Endothelial cell of umbilical vein (primary cell): Measurements from ENCODE around the gene KMT2B. TPM values are rescaled to one million over a fixed set of nuclear protein-coding genes. Genes with fewer than 3 reads are reported as not detected.

Experiments used
- BruUV-seq: library from RNA; stranded (reverse); fragments of 400-500 nt; replicated peaks from 2 replicates; lab custom pipeline; 2021; lab: Mats Ljungman, UMichigan
- CTCF ChIA-PET: fragments of 300-600, 350-600 bp; sonication (Branson Sonifier 250); formaldehyde crosslinking; loops from one replicate; lab custom pipeline; 2021; ENCODE audit warnings: antibody characterized with exemption, inconsistent platforms; lab: Charles Lee
- POLR2A ChIA-PET: fragments of 300-600, 350-600 bp; sonication (Branson Sonifier 250); formaldehyde crosslinking; loops from one replicate; lab custom pipeline; 2021; ENCODE audit warnings: antibody characterized with exemption, inconsistent platforms; lab: Charles Lee
- DNase-seq: peaks from one replicate; pipeline ENCODE4 v3.0.0-alpha.2; 2011; ENCODE audit warnings: low read depth, low spot score
- FAIRE-seq: peaks from 2 replicates; lab custom pipeline; 2011; peaks lifted over from hg19 to GRCh38; lab: Jason Lieb, UNC
- H2AFZ ChIP-seq: 2 replicates; pipeline ENCODE4 v1.6.0; 2012; ENCODE audit warnings: low read depth, low read length, control low read depth, inconsistent platforms
- H3K27ac ChIP-seq: 2 replicates; pipeline ENCODE4 v1.5.1; 2011; ENCODE audit warnings: low read depth, mild to moderate bottlenecking, control low read depth, low read length, moderate library complexity; ENCODE audit not compliant: insufficient read depth
- H3K27me3 ChIP-seq, 2 experiments: 2 replicates each; pipeline versions ENCODE4 v1.6.0 to v1.6.1; 2011; ENCODE audit warnings: low read length in 2 of 2, mixed read lengths in 1 of 2; ENCODE audit not compliant: control insufficient read depth in 2 of 2, insufficient read depth in 2 of 2
- H3K36me3 ChIP-seq, 2 experiments: 2 replicates in 1 of 2; 3 replicates in 1 of 2; pipeline ENCODE4 v1.5.1; 2011; ENCODE audit warnings: low read length in 2 of 2, mild to moderate bottlenecking in 1 of 2, moderate library complexity in 1 of 2; ENCODE audit not compliant: control insufficient read depth in 2 of 2, insufficient read depth in 2 of 2; ENCODE audit errors: extremely low read depth in 1 of 2
- H3K4me1 ChIP-seq: 3 replicates; pipeline ENCODE4 v1.5.1; 2011; ENCODE audit warnings: mild to moderate bottlenecking, low read length; ENCODE audit not compliant: control insufficient read depth, insufficient read depth; ENCODE audit errors: extremely low read depth
- H3K4me2 ChIP-seq: 2 replicates; pipeline ENCODE4 v1.6.1; 2011; ENCODE audit warnings: low read length, control low read depth, mixed read lengths; ENCODE audit not compliant: insufficient read depth
- H3K4me3 ChIP-seq, 3 experiments: fragments of 200-600 bp in 1 of 3; sonication (generic), shearing (Covaris generic) in 1 of 3; replicated peaks in 1 of 3; 2 replicates each; pipeline ENCODE4 v1.5.1; 2011 to 2016; ENCODE audit warnings: control low read depth in 3 of 3, low read length in 3 of 3, mild to moderate bottlenecking in 2 of 3, inconsistent platforms in 1 of 3, low read depth in 1 of 3, moderate library complexity in 1 of 3; ENCODE audit not compliant: insufficient read depth in 1 of 3
- H3K79me2 ChIP-seq: 2 replicates; pipeline ENCODE4 v1.6.0; 2012; ENCODE audit warnings: low read length, inconsistent platforms; ENCODE audit not compliant: control insufficient read depth, insufficient read depth
- H3K9ac ChIP-seq: replicated peaks from 2 replicates; pipeline ENCODE3; 2011; ENCODE audit warnings: low read length, control low read depth; ENCODE audit not compliant: insufficient read depth; ENCODE audit errors: extremely low read depth
- H3K9me1 ChIP-seq: replicated peaks from 3 replicates; pipeline ENCODE4 v1.6.0; 2011; ENCODE audit warnings: mild to moderate bottlenecking, low read length; ENCODE audit not compliant: control insufficient read depth, insufficient read depth; ENCODE audit errors: extremely low read depth
- H3K9me3 ChIP-seq: replicated peaks from 2 replicates; pipeline ENCODE4 v1.5.1; 2012; ENCODE audit warnings: low read length, inconsistent platforms; ENCODE audit not compliant: control insufficient read depth, insufficient read depth
- H4K20me1 ChIP-seq: replicated peaks from 2 replicates; pipeline ENCODE3; 2011; ENCODE audit warnings: mild to moderate bottlenecking, low read length; ENCODE audit not compliant: control insufficient read depth, insufficient read depth; ENCODE audit errors: extremely low read depth
- EZH2 ChIP-seq: IDR thresholded peaks from 2 replicates; pipeline ENCODE4 v1.6.1; 2012; ENCODE audit warnings: borderline replicate concordance, low read depth, mild to moderate bottlenecking, moderate library complexity, low read length, inconsistent platforms; ENCODE audit not compliant: severe bottlenecking
- FOS ChIP-seq: IDR thresholded peaks from 2 replicates; pipeline ENCODE4 v1.6.1; 2011; ENCODE audit warnings: mild to moderate bottlenecking, low read length, moderate library complexity, borderline replicate concordance; ENCODE audit not compliant: insufficient read depth
- GATA2 ChIP-seq: IDR thresholded peaks from 2 replicates; pipeline ENCODE4 v1.7.0; 2011; ENCODE audit warnings: low read depth, mild to moderate bottlenecking, moderate library complexity, mixed read lengths, low read length; ENCODE audit not compliant: insufficient read length, insufficient read depth
- JUN ChIP-seq: IDR thresholded peaks from 2 replicates; pipeline ENCODE4 v1.6.1; 2011; ENCODE audit warnings: borderline replicate concordance, low read depth; ENCODE audit not compliant: insufficient read length, insufficient read depth
- MYC ChIP-seq: IDR thresholded peaks from one replicate; pipeline ENCODE4 v1.6.1; 2011; ENCODE audit warnings: mild to moderate bottlenecking, low read depth, low read length
- POLR2A ChIP-seq: IDR thresholded peaks from 2 replicates; pipeline ENCODE4 v1.6.1; 2012; ENCODE audit warnings: low read depth, mild to moderate bottlenecking, control low read depth, low read length
- POLR2AphosphoS5 ChIP-seq: IDR thresholded peaks from 2 replicates; pipeline ENCODE4 v1.6.1; 2012; ENCODE audit warnings: low read depth, mild to moderate bottlenecking, control low read depth, low read length, moderate library complexity; ENCODE audit not compliant: insufficient read depth
- dilution Hi-C: fragments of 300-500 bp; cut with MboI; formaldehyde crosslinking; loops from one replicate; pipeline ENCODE4 v1.15.0; 2019; ENCODE audit warnings: low sequenced_read_pairs; ENCODE audit not compliant: extremely low pct_ligation_motif_present
- intact Hi-C: fragments of 100-400 bp; cut with micrococcal nuclease; formaldehyde crosslinking; loops from one replicate; pipeline ENCODE4 v1.10.0; 2022
- polyA plus RNA-seq, 4 experiments: library from polyadenylated mRNA; depleted of rRNA in 3 of 4; stranded (reverse) in 3 of 4; unstranded in 1 of 4; fragments of >200 nt; gene quantifications; 2 replicates each; pipeline versions ENCODE4 v1.2.1 to v1.2.3, GENCODE V29; 2011 to 2012; ENCODE audit warnings: missing spikeins in 1 of 4
- total RNA-seq: library from RNA; stranded (reverse); gene quantifications from 2 replicates; pipeline ENCODE4 v1.2.3, GENCODE V29; 2021
- TF ChIP-seq, protein P1 (sequence below), 2 donors: IDR thresholded peaks; 1 replicate in 1 of 2; 2 replicates in 1 of 2; pipeline ENCODE4 v1.5.1; 2011; ENCODE audit warnings: low read length in 2 of 2, mild to moderate bottlenecking in 2 of 2, moderate library complexity in 2 of 2, control low read depth in 1 of 2, inconsistent platforms in 1 of 2, low read depth in 1 of 2; ENCODE audit not compliant: insufficient read depth in 1 of 2; ENCODE audit errors: extremely low read depth in 1 of 2
- TF ChIP-seq, protein P2 (sequence below): IDR thresholded peaks from 2 replicates; pipeline ENCODE4 v1.6.1; 2011; ENCODE audit not compliant: insufficient read depth, insufficient read length

Gene KMT2B
- total and polyA plus RNA-seq, 2 donors (not counting 3 experiments of a cell fraction or from before 2014, with no cell fraction given), result 28.4 to 37.2 TPM

DNA sequence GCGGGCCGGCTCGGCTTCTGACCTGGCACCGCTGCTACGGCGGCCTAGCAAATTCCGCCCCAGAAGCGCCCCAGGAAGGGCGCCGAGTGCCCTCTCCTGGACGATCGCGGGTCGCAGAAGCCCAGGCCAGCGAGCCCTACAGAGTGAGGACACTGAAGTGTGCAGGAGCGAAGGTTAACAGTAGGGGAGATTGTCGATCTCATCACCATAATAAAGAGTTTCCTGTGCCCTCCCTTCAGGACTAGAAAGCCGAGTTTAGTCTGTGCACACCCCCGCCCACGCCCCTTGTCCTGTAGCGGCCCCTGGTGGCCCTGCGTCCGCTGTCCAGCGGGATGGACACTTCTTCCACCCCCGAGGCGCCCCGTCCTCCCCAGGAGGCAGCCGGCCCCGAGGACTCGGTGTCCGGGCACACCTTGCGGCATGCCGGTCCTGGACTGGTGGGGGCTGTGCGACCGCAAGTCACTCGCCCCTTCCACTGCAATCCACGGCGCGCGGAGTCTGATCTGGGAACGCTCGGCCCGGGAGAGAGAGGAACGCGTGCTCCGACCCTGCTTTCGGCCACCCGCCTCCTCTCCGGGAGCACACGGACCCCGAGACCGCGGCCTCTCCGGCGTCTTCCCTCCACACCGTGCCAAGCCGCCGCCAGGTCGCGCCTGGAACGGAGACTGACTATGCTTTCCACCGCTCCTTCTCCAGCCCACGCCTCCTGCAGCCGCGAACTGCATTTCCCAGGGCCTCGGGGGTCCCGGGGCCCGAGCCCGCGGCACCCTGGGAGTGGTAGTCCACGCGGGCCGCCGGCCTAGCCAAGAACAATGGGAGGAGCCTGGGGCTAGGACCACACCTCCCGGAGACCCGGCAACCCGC, 770 bp upstream of the KMT2B start:
- peaks cover 2 to 11% of the 10 kb centered on the region in 2 experiments for H3K36me3 ChIP-seq
- DNase-seq, result peak; percentile 95
- ChIA-PET CTCF (interaction anchor here (1.0 to 1.8 kb wide), 3 partner anchors 15 to 31 kb away, joined by 3 to 7 read pairs (median 4); partner anchors contain the start of genes LIN37, PSENEN and U2AF1L4), POLR2A (no interaction called here)
- peak overlapping the region; percentile 39 for H3K9ac ChIP-seq
- H3K9me3 ChIP-seq, result no peaks in the 10 kb centered on the region
- TF ChIP-seq POLR2A (no peak), EZH2 (no peak), POLR2AphosphoS5 (peak; percentile 21), FOS (no peak), MYC (no peak), GATA2 (no peak), JUN (no peak)
- TF ChIP-seq, protein P1, sequence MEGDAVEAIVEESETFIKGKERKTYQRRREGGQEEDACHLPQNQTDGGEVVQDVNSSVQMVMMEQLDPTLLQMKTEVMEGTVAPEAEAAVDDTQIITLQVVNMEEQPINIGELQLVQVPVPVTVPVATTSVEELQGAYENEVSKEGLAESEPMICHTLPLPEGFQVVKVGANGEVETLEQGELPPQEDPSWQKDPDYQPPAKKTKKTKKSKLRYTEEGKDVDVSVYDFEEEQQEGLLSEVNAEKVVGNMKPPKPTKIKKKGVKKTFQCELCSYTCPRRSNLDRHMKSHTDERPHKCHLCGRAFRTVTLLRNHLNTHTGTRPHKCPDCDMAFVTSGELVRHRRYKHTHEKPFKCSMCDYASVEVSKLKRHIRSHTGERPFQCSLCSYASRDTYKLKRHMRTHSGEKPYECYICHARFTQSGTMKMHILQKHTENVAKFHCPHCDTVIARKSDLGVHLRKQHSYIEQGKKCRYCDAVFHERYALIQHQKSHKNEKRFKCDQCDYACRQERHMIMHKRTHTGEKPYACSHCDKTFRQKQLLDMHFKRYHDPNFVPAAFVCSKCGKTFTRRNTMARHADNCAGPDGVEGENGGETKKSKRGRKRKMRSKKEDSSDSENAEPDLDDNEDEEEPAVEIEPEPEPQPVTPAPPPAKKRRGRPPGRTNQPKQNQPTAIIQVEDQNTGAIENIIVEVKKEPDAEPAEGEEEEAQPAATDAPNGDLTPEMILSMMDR (IDR thresholded peaks at IDR 0.05; ENCODE audit: extremely low read depth in 1 of 2, insufficient read depth in 1 of 2, low read depth in 1 of 2, low read length in 2 of 2), result peak; percentile 87 to 91
- TF ChIP-seq, protein P2, sequence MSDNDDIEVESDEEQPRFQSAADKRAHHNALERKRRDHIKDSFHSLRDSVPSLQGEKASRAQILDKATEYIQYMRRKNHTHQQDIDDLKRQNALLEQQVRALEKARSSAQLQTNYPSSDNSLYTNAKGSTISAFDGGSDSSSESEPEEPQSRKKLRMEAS, result no peak
- dilution Hi-C loops, result no loop called here
- peaks cover 17% of the 10 kb centered on the region for H3K4me1 ChIP-seq
- peak overlapping the region; percentile 97 for H2AFZ ChIP-seq
- H3K27ac ChIP-seq, result peak overlapping the region; percentile 36
- peak; percentile 90 for FAIRE-seq
- peak overlapping the region; percentile 30 to 57 (median 46) for H3K4me3 ChIP-seq
- no peaks in the 10 kb centered on the region for H3K27me3 ChIP-seq
- H3K4me2 ChIP-seq, result peak overlapping the region; percentile 61
- BruUV-seq, result no TSS peak
- no peaks in the 10 kb centered on the region for H3K9me1 ChIP-seq
- H4K20me1 ChIP-seq, result no peaks in the 10 kb centered on the region
- intact Hi-C loops, result loop anchor here (1.0 kb wide), 11 partner anchors 15 to 365 kb away; partner anchors contain the start of genes PROSER3, PSENEN and U2AF1L4
- H3K79me2 ChIP-seq, result peaks cover 30% of the 10 kb centered on the region
